GM19372 (cell line): Measurements from ENCODE around the gene FLT4.

Experiments used
- ATAC-seq: cut with Tn5 transposase; IDR thresholded peaks from one replicate; pipeline ENCODE4 v1.9.1; 2021; ENCODE audit warnings: mild to moderate bottlenecking, low read depth, moderate library complexity; ENCODE audit not compliant: unreplicated experiment

The FLT4 gene

GRCh38 chr5:180609817-180610550, 39.4 kb downstream of the FLT4 start:
- no peak for ATAC-seq

DNA sequence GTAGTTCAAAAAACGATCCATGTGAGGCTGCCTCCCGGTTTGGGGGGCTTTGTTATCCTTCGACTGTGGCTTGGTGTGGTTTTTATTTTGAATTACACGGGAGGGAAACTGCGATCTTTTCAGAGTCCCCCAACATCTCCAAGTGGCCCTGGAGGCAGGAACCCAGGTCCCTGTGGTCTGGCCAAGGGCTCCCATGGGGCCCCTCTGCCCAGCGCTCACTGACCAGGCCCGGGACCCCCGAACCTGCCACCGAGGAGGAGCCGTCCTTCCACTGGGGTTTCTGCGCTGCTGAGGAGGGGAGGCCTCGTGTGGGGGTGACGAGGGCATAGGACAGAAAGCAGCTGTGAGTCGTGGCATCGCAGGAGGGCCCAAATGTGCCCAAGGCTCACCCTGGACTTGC, 40.0 kb downstream of the FLT4 start:
- no peak for ATAC-seq

GRCh38 chr5:180608572-180609310, 40.7 kb downstream of the FLT4 start:
- no peak for ATAC-seq

DNA sequence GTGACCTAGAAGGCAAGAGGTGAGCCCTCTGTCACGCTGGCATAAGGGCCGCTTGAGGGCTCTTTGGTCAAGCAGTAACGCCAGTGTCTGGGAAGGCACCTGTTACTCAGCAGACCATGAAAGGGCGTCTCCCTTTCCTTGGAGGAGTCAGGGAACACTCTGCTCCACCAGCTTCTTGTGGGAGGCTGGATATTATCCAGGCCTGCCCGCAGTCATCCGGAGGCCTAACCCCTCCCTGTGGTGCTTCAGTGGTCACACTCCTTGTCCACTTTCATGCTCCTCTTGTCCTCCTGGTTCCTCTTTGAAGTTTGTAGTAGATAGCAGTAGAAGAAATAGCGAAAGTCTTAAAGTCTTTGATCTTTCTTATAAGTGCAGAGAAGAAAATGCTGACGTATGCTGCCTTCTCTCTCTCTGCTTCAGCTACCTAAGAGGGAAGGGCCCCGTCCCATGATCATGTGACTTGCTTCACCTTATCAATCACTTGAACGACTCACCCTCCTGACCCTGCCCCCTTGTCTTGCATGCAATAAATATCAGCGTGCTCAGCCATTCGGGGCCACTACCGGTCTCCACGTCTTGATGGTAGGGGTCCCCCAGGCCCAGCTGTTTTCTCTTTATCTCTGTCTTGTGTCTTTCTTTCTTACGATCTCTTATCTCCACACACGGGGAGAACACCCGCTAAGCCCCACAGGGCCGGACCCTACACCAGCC, 41.4 kb downstream of the FLT4 start:
- ATAC-seq = no peak

GRCh38 chr5:180606215-180606785, 43.1 kb downstream of the FLT4 start:
- ATAC-seq = no peak

DNA sequence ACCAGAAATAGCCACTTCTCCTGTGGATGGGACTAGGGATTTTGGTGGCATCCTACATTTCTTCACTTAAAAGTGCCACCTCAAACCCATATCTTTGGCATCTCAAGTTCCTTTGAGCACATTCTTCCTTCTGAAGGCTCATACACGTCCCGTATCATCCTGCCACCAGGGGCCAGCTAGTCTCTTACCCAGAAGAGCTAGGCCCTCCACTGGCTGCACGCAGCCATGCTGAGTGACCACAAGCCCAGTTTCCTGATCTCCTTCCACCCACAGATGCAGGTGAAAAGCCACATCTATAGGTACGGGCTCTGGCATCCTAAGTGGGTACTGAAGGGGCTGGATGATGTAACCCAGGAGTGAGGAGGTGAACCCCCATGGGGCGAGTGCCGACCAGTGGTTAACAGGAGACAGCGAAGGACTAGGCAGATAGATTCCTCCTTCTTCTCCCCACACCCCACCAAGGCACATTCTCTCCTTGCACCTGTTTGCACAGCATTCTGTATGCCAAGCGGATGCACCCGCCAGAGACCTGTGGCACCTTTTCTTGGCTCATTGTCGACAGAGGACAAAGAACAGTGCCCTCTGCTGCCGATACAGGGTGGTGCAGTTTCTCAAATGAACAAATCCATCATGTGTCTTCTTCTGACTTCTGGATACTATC, 43.7 kb downstream of the FLT4 start:
- no peak for ATAC-seq

DNA sequence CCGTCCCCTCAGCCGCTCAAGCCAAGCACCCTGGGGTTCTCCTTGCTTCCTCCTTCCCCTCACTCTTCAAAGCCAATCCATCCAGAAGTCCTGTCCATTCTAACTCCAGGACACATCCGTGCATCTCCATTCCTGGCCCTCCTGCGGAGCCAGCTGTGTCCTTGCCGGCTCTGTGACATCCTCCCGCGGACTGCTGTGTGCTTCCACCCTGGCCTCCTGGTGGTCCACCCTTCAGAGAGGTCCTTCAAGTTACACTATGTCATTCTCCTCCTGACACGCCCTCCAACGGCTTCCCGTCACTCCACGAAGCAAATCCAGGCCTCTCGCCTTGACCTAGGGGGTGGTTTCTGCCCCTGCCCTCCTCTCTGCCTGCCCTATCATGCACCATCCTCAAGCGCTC, 45.1 kb downstream of the FLT4 start:
- ATAC-seq = no peak

- ATAC-seq = no peak
Measured at GRCh38 chr5:180603076-180603594, 46.3 kb downstream of the FLT4 start.

DNA sequence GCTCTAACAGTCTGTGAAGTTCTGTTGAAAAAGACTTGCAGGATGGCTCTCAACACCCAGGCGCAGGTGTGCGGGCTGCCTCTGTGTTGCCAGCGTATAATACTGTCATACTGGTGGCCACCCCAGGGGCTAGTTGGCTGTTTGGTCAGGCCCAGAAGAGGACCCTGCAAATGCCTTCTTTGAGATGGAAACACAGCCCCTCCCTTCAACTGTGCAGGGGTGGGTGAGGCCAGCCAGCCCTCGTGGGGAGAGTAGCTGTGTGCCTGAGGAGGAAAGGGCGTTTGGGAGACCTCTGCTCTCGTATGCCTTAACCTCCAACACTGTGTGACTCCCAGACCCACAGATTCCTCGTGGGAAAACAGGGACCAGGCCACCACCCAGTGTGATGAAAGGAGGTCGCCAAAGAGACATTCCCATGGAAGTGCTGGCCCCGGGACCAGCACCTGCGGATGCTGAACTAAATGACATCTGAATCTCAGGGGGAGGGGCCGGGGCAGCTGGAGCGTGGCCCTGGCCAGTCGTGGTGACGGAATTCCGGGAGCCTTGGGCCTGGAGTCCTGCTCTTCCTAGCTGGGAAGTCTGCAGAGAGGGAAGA, 46.8 kb downstream of the FLT4 start:
- ATAC-seq = no peak

DNA sequence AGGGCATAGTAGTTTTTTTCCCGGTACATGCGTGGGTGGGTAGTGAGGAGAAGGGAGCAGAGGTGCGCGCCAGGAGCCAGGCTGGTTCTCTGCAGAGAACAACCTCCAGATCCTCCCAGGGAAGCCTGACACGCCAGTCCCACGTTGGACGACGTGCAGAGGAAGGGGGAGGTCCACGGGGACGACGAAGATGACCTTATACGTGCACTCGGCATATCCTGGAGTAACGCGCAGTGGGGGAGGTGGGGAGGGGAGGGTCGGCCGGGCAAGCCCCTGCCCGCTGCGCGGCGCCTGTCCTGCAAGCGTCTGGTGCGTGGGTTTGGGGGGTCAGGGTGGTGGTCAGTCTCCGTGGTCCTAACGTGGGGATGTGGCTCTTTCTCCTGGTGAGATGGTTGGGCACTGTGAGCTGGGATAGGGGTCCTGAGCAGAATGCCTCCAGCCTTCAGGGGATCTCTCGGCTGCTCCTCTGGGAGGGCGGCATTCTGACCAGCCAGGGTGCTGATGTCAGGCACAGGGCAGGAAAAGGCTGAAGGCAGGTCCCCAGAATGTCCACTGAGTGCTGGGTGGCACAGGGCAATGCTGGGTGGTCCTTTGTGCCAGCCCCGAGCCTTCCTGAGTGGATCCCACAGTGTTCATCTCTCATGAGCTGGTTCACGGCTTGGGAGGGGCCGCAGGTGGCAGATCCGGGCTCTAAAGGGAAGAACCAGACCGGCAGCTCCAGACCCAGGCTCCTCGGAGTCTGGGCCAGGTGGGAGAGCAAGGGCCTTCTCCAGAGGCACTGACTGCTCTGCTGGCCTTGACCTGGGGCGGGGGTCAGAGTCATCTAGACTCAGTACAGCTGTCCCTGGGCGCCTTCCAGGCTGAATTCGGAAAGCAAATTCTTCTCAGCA, 47.6 kb downstream of the FLT4 start:
- ATAC-seq = no peak

GRCh38 chr5:180600554-180601041, 48.8 kb downstream of the FLT4 start:
- ATAC-seq = no peak

DNA sequence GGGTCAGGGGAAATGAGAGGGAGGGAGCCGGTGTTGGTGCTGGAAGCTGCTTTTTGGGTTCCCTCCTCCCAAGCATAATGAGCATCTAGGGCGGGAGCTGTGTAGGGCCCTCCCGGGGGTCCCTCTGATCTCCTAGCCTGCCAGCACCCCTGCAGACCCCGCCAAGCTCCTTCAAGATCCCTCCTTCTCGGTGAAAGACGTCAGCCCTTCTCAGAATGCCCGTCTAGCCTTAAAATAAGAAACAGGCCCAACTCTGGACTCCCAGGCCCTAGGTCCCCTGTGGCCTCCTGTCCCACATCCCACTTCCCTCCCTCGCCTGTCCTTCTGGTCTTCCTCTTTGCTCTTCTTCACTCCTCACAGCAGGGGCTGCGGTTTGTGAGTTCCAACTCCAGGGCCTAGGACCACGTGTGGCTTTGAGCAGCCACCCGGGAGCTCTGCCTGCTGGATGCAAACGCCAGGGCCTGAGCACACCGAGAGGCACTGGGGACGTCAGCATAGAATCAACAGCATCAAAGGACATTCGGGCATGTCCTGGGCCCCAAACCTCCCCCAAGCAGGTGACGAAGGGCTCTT, 49.3 kb downstream of the FLT4 start:
- ATAC-seq = no peak

- ATAC-seq = no peak
Measured at GRCh38 chr5:180599590-180599914, 49.8 kb downstream of the FLT4 start.

GRCh38 chr5:180598797-180599589, 50.4 kb downstream of the FLT4 start:
- no peak for ATAC-seq

GRCh38 chr5:180598316-180598701, 51.1 kb downstream of the FLT4 start:
- no peak for ATAC-seq

DNA sequence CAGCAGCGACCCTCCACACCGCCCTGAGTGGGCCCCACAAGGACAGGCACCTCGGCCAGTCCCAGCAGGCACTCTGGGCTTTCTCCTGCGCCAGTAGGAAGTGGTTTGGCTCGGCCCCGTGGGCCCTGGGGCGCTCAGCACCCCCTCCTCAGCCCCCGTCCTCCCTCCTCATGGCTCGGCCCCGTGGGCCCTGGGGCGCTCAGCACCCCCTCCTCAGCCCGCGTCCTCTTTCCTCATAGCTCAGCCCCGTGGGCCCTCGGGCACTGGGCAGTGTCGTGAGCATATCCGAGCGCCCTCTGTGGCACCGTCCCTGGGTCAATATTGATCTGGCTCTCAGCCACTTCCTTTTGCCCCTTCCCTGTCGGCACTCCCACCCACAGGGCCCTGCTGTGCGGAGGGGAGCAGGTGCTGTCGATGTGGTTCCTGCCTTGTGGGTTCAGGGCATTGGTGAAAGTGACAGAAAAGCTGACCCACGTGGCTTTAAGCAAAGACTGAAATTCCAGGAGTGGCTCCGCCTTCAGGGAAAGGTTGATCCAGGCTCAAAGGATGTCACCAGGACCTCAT, 52.6 kb downstream of the FLT4 start:
- no peak for ATAC-seq

DNA sequence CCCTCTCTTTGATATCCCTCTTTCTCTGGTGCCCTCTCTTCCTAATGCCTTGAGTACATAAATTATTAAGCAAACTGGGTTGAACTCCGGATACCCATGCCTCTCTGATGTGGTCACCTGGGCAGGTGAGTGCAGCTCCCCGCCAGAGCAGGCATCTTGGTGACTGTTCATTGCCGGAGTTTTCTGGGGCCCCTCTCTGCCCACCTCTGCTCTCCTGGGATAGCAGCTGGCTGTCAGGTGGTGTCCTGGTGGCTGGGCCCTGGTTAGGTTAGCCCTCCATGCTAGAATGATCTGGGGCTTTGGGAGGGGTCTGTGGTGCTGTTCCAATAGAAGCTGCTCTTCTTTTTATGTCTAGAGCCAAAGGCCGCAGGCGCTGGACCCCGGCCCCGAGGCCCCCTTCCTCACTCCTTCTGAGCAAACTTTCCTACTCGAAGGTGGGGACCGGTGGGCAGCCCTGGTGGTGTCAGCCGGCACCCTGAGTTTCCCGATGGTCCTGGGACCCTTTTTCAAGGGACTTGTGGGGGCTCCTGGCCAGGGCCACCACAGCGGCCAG, 53.2 kb downstream of the FLT4 start:
- ATAC-seq = no peak
